T-helper 1 cell treated with Interleukin-12 subunit alpha and Interleukin-12 subunit beta and Interleukin-4 antibody, amounts not matched to agents 30 ng/mL and 1 ng/mL, for 36 hours (primary cell): ENCODE data around the gene AMN1. TPM values are rescaled to one million over a fixed set of nuclear protein-coding genes. Genes with fewer than 3 reads are reported as not detected.
"Not testable (repeated sequence)": the region's sequence is repeated elsewhere in the genome, so short reads cannot be mapped to it uniquely, and the experiment has no call there.

Experiments used
- intact Hi-C: fragments of 100-400 bp; cut with micrococcal nuclease; formaldehyde crosslinking; loops from one replicate; pipeline ENCODE4 v1.15.1; 2024
- total RNA-seq: library from RNA; stranded (reverse); gene quantifications from 2 replicates; pipeline ENCODE4 v1.2.3, GENCODE V29; 2022

Gene AMN1
- total RNA-seq, 1 donor from 2014 or later: 5.0 TPM

DNA sequence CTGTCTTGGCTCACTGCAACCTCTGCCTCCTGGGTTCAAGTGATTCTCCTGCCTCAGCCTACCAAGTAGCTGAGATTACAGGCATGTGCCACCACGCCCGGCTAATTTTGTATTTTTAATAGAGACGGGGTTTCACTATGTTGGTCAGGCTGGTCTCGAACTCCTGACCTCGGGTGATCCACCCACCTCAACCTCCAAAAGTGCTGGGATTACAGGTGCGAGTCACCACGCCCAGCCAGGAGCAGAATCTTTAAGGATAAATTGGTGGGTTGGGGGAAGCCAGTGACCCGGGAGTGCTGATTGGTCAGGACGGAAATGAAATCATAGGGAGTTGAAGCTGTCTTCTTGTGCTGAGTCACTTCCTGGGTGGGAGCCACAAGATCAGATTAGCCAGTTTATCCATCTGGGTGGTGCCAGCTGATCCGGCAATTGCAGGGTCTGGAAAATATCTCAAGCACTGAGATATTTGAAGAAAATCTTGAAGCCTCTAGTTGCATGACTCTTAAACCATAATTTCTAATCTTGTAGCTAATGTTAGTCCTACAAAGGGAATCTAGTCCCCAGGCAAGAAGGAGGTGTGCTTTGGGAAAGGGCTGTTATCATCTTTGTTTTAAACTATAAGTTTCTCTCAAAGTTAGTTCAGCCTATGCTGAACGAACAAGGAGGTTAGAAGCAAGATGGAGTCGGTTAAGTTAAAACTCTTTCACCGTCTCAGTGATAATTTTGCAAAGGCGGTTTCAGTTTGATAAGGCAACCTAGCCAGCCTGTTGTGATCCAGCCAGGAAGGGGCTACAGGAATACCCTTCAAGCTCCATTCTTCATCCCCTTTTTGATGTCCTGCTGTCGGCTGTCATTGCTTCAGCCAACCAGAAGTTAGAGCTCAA, 5.0 kb upstream of the AMN1 start:
- intact Hi-C loops: not testable (repeated sequence)

DNA sequence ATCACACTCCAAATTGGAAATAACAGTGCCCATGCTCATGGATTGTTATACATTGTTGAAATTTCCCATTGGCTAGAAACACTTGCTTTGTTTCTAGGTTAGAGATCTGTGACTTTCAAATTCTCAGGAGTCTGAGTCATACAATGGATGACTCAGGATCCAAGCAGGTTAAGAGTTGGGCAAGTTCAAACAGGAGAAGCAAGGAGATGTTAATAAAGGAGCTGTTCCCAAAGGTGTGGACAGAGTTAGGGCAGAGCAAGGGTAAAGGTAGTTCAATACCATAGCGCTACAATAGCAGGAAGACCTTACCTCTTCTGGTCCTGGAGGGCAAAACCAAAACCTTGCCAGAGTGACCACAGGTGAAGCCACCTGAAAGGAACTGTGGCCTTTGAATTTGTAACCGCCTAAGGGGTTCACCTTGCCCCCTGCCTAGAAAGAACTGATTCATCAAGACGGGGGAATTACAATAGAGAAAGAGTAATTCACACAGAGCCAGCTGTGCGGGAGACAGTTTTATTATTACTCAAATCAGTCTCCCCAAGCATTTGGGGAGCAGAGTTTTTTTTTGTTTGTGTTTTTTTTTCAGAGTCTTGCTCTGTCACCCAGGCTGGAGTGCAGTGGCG, 4.2 kb upstream of the AMN1 start:
- intact Hi-C loops: no loop called here

DNA sequence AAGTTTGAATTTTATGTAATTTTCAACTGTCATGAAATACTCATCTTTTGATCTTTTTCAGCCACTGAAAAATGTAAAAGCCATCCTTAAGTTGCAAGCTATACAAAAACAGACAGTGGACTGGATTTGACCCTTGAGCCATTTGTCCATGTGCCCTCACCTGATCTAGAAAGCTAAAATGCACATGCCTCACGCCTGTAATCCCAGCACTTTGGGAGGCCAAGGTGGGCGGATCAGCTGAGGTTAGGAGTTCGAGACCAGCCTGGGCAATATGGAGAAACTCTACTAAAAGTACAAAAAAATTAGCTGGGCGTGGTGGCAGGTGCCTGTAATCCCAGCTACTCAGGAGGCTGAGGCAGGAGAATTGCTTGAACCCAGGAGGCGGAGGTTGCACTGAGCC, 2.4 kb upstream of the AMN1 start:
- intact Hi-C loops: not testable (repeated sequence)

DNA sequence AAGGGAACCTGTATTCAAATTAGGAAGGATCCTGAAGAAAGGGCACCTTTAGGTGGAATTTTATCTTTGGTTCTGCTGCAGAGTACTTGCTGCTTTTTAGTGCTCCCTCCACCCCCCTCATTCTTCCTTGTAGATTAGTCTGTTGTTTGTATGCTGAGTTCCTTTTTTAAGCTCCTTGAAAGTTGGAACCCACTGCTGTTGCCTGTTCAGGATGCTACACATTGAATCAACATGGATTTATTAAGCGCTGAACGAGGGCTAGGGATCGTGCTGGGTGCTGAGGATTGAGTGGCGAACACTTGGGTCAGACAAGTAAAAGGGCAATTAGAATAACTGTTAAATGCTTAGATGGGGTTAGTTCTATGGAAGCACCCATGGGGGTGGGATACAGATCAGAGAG, 884 bp upstream of the AMN1 start:
- intact Hi-C loops: loop anchor here (1.0 to 5.0 kb wide), 11 partner anchors 17 to 1025 kb away; partner anchors contain the start of genes CAPRIN2, DDX11, RESF1 and YARS2

DNA sequence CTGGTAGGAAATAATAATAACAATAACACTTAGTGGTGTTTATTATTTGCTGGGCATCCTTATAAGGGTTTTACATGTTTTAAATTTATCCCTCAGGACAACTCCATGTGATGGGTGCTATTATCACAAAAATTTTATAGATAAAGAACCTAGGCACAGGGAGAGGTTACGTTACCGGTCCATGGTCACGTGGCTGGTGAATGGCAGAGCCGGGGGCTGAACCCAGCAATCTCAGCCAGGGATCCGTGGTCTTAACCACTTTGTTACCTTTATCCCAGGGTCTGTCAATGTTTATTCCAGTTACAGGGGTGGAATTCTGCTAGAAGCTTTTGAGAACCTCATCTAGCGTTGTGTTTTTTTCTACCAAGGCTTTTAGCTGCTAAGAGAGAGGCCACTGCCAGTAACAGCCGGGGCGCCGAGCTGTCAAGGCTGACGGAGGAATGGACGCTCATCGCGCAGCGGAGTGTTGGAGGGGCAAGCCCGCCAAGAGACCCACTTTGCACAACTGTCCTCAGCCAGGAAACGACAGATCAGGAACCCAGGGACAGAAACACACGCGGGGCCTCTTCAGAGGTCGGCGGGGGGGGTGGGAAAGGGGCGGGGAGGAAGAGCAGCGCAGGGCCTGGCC, 418 bp downstream of the AMN1 start:
- intact Hi-C loops: loop anchor here (1.0 to 5.0 kb wide), 7 partner anchors 46 to 1026 kb away; partner anchors contain the start of genes BICD1, CAPRIN2, DDX11 and ETFBKMT

DNA sequence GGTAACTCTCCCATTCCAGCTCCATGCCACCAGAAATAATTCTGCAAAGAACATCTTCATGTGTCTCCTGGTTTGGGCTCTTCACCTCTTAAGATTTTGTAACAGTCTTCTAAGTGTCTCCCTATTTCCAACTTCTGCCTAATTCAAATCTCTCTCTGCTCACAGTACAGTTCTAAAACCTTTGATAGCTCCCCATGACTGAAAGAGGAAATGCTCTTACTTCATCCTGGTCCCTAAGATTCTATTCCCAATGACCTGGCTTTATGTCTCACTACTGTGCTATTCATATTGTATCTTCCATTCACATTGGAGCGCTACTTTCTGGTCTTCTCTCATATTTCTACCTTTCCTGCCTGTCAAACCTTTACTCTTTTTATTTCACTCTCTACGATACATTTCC, 1.6 kb downstream of the AMN1 start:
- intact Hi-C loops: loop anchor here (5.0 kb wide), 1 partner anchor 655 kb away; the partner anchor contains the start of gene DDX11

DNA sequence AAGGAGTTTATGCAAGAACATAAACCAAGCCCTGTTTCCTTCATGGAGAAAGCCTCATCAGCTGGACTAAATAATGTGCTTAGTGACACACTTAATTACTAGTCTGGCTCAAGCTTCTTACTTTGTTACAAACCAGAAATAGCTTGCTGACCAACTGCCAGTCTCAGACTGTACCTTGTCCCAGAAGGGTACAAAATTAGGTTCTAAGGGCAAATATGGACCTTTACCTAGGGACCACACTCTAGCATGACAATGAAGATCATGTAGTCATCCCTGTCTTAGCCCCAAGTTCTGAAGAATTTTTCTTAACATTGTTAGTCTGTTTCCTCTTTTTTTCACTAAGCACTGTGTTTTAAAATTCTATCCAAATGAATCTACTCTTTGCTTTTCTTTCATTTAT, 2.2 kb downstream of the AMN1 start:
- intact Hi-C loops: loop anchor here (5.0 kb wide), 1 partner anchor 654 kb away; the partner anchor contains the start of gene DDX11

DNA sequence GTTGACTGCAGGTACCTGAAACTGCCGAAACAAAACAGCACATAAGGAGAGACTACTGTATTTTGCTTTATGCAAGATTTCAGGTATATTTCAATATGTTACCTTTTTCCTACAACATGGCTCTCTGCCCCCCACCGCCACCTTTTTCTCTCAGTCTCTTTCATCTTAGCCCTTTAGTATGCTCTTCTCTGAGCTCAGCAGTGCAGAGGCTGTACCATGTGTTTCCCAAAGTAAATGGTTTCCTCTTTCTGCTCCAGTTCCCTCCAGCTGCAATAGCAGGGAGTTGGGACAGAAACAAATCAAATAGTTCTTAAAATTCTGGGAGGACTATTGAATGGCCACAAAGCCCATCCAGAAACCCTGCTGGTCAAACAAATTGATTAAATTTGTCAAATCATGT, 4.3 kb downstream of the AMN1 start:
- intact Hi-C loops: no loop called here

DNA sequence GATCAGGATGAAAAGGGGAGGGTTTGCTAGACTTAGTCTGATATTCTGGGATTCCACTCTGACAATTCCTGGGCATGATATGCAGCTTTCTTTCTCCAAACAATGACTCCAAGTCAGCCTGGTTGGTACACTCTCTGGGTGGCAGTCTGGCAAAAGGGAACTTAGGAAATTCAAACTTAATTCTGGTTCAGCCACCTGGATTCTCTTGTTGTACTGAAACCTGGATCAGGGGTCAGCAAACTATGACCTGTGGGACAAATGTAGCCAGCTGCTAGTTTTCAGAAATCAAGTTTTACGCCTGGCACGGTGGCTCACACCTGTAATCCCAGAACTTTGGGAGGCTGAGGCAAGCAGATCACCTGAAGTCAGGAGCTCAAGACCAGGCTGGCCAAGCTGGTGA, 6.2 kb downstream of the AMN1 start:
- intact Hi-C loops: no loop called here

DNA sequence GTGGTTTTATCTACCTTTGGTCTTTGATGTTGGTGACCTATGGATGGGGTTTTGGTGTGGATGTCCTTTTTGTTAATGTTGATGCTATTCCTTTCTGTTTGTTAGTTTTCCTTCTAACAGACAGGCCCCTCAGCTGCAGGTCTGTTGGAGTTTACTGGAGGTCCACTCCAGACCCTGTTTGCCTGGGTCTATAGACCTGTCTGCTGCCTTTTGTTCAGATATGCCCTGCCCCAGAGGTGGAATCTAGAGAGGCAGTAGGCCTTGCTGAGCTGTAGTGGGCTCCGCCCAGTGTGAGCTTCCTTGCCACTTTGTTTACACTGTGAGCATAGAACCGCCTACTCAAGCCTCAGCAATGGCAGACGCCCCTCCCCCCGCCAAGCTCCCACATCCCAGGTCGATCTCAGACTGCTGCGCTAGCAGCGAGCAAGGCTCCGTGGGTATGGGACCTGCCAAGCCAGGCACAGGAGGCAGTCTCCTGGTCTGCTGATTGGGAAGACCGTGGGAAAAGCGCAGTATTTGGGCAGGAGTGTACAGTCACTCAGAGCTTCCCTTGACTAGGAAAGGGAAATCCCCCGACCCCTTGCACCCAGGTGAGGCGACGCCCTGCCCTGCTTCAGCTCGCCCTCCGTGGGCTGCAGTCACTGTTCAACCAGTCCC, 10.2 kb downstream of the AMN1 start:
- intact Hi-C loops: not testable (repeated sequence)

DNA sequence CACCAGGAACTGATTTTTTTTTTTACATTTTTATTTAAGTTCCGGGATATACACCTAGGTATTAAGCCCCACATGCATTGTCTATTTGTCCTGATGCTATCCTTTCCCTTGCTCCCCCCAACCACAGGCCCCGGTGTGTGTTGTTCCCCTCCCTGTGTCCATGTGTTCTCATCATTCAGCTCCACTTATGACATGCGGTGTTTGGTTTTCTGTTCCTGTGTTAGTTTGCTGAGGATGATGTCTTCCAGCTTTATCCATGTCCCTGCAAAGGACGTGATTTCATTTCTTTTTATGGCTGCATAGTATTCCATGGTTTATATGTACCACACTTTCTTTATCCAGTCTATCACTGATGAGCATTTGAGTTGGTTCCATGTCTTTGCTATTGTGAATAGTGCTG, 11.8 kb downstream of the AMN1 start:
- intact Hi-C loops: not testable (repeated sequence)

DNA sequence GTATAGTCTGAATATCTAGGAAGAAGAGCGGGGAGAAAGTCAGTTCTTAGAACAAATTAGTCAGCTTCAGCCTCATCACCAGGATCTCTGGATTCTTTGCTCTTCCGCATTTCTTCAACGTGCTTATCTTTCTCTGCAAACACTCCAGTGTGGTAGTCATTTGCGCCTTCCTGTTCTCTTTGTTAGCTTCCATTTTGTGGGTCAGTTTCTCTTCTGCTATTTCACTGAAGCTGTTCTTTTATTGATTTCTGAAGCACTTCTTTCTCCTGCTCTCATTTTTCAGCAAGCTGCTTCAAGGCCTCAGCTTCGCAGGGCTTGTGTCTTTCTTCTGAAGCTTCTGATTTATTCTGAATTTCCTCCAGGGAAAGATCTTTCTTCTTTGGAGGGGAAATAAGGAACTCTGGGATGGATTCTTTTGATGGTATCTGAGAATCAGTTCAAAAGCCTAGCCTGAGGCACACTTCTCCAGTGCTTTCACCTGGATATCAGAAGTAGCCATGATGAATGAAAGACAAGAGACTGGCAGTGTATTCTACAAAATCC, 13.5 kb downstream of the AMN1 start:
- intact Hi-C loops: no loop called here

DNA sequence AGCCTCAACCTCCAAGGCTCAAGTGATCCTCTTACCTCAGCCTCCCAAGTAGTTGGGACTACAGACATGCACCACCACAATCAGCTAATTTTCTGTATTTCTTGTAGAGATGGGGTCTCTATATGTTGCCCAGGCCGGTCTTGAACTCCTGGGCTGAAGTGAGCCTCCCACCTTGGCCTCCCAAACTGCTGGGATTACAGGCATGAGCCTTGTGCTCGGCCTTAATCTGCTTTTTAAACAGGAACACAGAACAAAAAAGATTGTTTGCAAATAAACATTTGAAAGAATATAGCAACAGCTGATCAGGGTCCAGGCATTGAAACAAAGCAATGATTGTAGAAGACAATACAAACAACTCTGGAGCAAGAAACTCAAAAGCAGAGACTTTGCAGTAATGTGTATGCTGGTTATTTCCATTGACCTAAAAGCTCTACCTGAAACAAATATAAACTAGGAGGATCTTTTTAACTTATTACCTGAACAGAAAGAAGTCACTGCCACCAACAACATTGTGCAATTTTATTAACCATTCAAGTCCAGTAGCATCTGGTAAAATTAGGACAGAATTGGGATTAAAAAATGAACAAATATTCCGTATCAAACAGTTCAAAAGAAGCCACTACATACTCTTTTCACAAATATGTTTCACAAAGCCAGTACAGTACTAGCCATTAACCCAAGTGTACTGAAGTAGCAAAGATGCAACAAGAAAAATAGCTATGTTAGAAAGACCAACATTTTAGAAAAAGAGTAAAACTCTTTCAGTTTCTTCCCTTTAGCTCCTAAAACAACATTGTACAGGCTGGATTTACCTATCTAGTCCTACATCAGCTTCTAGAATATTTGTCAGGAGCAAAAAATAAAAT, 14.2 kb downstream of the AMN1 start:
- intact Hi-C loops: no loop called here

DNA sequence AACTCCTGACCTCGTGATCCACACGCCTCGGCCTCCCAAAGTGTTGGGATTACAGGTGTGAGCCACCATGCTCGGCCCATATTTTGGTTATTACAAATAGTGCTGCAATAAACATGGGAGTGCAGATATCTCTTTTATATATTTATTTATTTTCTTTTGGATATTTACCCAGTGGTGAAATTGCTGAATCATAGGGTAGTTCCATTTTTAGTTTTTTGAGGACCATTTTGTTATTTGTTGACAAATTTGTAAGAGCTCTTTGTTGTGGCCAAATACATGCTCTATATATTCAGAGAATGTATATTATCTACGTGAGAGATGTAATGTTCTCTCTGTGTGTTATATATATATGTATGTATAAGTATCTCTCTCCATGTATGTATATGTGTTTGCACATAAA, 15.9 kb downstream of the AMN1 start:
- intact Hi-C loops: no loop called here

DNA sequence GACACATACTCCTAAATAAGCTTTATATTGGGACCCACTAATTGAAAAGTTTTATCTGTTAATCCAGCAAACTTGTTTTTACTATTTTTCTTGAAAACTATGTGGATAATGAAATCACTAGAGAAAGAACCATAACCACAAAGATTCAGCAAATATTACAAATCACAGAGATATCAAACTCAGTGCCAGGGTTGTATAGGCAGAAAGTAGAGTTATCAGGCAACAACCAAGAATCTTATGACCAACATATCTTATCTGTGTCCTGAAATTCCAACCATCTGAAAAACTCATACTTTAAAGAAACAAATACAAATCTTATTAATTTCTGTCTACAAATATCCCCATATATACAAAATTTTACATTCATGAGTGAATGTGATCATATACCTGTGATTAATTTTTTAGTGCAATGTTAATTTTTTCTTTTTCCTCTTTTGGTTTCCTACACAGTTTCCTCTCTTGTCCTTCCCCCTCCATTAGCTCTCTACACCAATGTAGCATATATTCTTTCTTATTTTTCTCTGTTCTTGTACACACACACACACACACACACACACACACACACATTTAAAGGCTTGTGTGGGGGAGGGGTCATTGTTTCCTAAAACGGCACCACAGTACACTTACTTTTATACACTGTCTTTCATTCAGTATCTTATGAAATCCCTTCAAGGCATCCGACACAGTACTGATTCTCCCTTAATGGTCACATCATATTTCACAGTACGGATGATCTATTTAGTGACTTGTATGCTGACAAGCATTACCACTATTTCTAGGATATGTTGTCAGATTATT, 18.6 kb downstream of the AMN1 start:
- intact Hi-C loops: no loop called here

DNA sequence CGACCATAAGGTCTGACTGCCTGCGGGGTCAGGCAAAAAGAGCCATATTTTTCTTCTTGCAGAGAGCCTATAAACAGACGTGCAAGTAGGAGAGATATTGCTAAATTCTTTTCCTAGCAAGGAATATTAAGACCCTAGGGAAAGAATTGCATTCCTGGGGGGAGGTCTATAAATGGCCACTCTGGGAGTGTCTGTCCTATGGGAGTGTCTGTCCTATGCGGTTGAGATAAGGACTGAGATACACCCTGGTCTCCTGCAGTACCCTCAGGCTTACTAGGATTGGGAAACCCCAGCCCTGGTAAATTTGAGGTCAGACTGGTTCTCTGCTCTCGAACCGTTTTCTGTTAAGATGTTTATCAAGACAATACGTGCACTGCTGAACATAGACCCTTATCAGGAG, 20.7 kb downstream of the AMN1 start:
- intact Hi-C loops: not testable (repeated sequence)

DNA sequence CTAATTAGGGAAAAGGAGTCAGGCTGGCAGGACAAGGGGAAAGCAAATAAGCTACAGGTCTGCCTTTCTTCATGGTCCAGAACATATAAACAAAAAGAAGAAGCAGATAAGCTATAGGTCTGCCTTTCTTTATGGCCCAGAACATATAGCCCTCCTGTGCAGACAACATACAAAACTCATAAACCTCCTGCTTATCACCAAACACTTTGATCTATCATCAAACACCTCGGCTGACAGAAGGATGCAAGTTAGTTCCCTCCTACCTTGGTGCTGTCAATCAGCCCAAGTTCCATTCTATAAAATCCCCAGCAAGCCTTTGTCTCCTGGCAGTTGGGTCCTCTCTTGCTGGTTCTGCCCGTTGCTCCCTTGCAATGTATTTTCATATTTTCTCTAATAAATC, 23.2 kb downstream of the AMN1 start:
- intact Hi-C loops: no loop called here

DNA sequence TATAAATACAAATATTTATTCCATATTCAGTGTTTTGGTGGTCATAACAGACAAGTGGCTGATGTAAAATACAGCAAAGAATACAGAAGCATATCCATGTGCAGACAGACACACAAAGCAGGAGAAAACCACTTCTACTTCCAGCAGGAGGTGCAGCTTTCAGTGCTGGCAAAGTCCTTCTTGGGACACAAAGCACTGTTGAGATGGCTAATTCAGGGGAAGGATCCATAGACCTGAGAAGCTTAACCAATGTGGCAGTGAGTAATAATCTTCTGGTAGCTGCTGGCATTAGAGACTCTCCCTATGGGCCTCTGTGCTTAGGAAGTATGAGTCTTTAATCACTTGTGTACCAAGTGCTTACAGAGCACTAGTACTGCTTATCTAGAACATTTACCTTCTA, 26.8 kb downstream of the AMN1 start:
- intact Hi-C loops: no loop called here

DNA sequence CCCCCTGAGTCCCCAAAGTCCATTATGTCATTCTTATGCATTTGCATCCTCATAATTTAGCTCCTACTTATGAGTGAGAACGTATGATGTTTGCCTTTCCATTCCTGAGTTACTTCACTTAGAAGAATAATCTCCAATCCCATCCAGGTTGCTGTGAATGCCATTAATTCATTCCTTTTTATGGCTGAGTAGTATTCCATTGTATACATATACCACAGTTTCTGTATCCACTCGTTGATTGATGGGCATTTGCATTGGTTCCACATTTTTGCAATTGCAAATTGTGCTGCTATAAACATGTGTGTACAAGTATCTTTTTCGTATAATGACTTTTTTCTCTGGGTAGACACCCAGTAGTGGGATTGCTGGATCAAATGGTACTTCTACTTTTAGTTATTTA, 38.9 kb downstream of the AMN1 start:
- intact Hi-C loops: loop anchor here (10.0 kb wide), 1 partner anchor 415 kb away; the partner anchor contains the start of gene BICD1
